Breast epithelium (tissue), 3 donors: Measurements from ENCODE around the gene GORASP1.

ENCODE experiments used
- CTCF ChIP-seq, 3 donors: fragments of 450-650 bp; IDR thresholded peaks; one replicate each; pipeline ENCODE4 v1.5.1; 2016 to 2017; ENCODE audit warnings: antibody characterized with exemption in 3 of 3, mild to moderate bottlenecking in 3 of 3, moderate library complexity in 3 of 3
- POLR2A ChIP-seq: fragments of 450-650 bp; IDR thresholded peaks from one replicate; pipeline ENCODE4 v1.6.1; 2016; ENCODE audit warnings: antibody characterized with exemption, mild to moderate bottlenecking, moderate library complexity
- POLR2AphosphoS5 ChIP-seq, 3 donors: sonication (generic); formaldehyde crosslinking; IDR thresholded peaks; one replicate each; pipeline ENCODE4 v1.6.1; 2017; ENCODE audit warnings: antibody characterized with exemption in 3 of 3

DNA sequence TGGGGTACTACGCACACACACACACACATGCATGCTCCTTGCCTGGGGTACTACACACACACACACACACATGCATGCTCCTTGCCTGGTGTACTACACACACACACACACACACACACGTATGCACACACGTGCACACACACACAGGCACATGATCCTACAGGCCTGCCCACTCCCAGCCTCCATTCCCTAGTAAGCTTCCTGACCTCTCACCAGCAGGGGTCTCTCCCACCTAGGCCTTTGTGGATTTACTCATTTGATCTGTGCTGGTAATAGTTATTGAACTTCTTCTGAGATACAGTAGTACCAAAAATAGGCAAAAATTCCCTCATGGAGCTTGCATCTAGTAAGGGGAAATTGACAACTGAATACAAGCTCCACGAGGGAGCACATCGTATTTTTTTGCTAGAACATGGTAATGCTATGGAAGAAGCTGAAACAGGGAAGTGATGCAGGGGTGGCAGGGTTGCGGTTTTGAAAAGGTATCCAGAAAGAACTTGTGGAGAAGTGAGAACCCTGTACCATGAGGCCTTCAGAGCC lies 19.2 kb upstream of the GORASP1 start:
- TF ChIP-seq CTCF (IDR thresholded peaks at IDR 0.05) (peak; percentile 28 to 54 (median 40)), POLR2A (no peak), POLR2AphosphoS5 (IDR thresholded peaks at IDR 0.05) (no peak)
